ENCODE data around the gene MAN1B1. TPM values are rescaled to one million over a fixed set of nuclear protein-coding genes. Genes with fewer than 3 reads are reported as not detected.

MAN1B1 gene
- total RNA-seq, 1 donor from 2014 or later = 54.0 TPM

- H3K4me1 Mint-ChIP-seq = peaks cover 4% of the 10 kb centered on the region
These were observed 41.3 kb upstream of the MAN1B1 start for GRCh38 chr9:137045294-137046087.

GRCh38 chr9:137046088-137046787 lies 40.5 kb upstream of the MAN1B1 start, which contains the start of gene NPDC1:
Gene NPDC1 (minus strand): TSS chr9:137046177. CDS start chr9:137045989, 188 bp downstream.
- no peaks in the 10 kb centered on the region for H3K36me3 Mint-ChIP-seq (ENCODE audit: low read depth)
- H3K27ac Mint-ChIP-seq (ENCODE audit: unreplicated experiment) = no peak within 1 kb of the TSS
- peak; percentile 90 for DNase-seq (ENCODE audit: low read depth, low spot score)
- H3K4me1 Mint-ChIP-seq = peaks cover 4% of the 10 kb centered on the region
- H3K4me3 Mint-ChIP-seq = peak within 1 kb of the TSS; percentile 86
- peaks cover 53% of the 10 kb centered on the region for H3K27me3 Mint-ChIP-seq (ENCODE audit: low read depth)
- TF ChIP-seq CTCF (conservative IDR thresholded peaks at IDR 0.05) = peak; percentile 88
- no peaks in the 10 kb centered on the region for H3K9me3 Mint-ChIP-seq

More at GRCh38 chr9:137045294-137046087, 41.3 kb upstream of the MAN1B1 start:
- Mint-ChIP-seq H3K27ac (ENCODE audit: unreplicated experiment) (no peak overlapping the region), H3K36me3 (ENCODE audit: low read depth) (no peaks in the 10 kb centered on the region), H3K27me3 (ENCODE audit: low read depth) (peaks cover 47% of the 10 kb centered on the region), H3K4me3 (peak overlapping the region; percentile 86), H3K9me3 (no peaks in the 10 kb centered on the region)
- DNase-seq (ENCODE audit: low read depth, low spot score) = no peak
- TF ChIP-seq CTCF (conservative IDR thresholded peaks at IDR 0.05) = no peak

GRCh38 chr9:137048655-137049543 lies 37.9 kb upstream of the MAN1B1 start:
- Mint-ChIP-seq H3K4me3 (no peak overlapping the region), H3K4me1 (peaks cover 4% of the 10 kb centered on the region), H3K9me3 (no peaks in the 10 kb centered on the region), H3K27me3 (ENCODE audit: low read depth) (peaks cover 71% of the 10 kb centered on the region), H3K27ac (ENCODE audit: unreplicated experiment) (no peak overlapping the region), H3K36me3 (ENCODE audit: low read depth) (no peaks in the 10 kb centered on the region)
- no peak for TF ChIP-seq CTCF (conservative IDR thresholded peaks at IDR 0.05)
- no peak for DNase-seq (ENCODE audit: low read depth, low spot score)

- Mint-ChIP-seq H3K27ac (ENCODE audit: unreplicated experiment) (no peak overlapping the region), H3K4me1 (peaks cover 3% of the 10 kb centered on the region), H3K9me3 (no peaks in the 10 kb centered on the region), H3K36me3 (ENCODE audit: low read depth) (no peaks in the 10 kb centered on the region), H3K27me3 (ENCODE audit: low read depth) (peaks cover 75% of the 10 kb centered on the region), H3K4me3 (peak overlapping the region; percentile 51)
- DNase-seq (ENCODE audit: low read depth, low spot score) = peak; percentile 73
- TF ChIP-seq CTCF (conservative IDR thresholded peaks at IDR 0.05) = peak; percentile 69
These were observed 37.0 kb upstream of the MAN1B1 start for GRCh38 chr9:137049544-137050449.

Measured in neural crest cell (in vitro differentiated cells).